GM21619 (cell line): ENCODE results near the gene CCDC33.

ENCODE experiments used
- ATAC-seq: cut with Tn5 transposase; IDR thresholded peaks from one replicate; pipeline ENCODE4 v1.9.1; 2021; ENCODE audit not compliant: unreplicated experiment

The CCDC33 gene

GRCh38 chr15:74257623-74258022 lies 21.5 kb downstream of the CCDC33 start:
- ATAC-seq = no peak

- no peak for ATAC-seq
Measured at GRCh38 chr15:74258456-74259291, 22.5 kb downstream of the CCDC33 start.

DNA sequence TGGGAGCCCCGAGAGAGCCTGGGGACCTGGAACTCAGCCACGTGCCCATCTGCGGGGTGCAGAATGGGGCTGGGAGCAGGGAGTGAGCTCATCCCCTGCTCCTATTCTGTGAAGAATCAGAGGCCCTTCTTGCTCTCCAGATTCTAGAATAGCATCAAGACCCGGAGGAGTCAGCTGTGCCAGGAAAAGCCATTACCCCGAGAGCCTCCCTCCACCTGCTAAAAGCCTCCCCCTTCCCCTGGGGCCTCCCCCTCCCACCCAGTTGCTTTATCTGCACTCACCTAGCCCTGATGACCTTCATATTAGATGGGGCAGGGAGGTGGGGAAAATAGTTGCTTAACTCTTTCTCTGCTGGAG lies 23.1 kb downstream of the CCDC33 start:
- ATAC-seq = no peak

GRCh38 chr15:74259821-74260607 lies 23.9 kb downstream of the CCDC33 start:
- ATAC-seq = no peak

DNA sequence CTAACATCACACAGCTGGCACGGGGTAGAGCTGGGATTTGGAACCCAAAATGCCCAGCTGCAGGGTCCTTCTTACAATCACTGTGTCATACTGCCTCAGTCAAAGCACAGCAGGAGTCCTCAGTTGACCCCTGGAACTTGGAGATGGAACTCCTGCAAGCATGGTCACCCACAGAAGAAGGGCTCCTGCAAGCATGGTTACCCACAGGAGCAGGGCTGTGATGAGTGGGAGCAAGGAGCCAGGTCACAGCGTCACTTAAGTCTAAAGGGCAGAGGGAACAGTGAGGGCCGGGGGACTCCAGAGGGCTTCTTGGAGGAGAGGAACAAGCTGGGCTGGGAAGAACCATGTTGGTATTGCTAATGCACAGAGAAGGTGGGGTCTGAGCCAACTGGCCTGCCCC lies 24.9 kb downstream of the CCDC33 start:
- no peak for ATAC-seq

- no peak for ATAC-seq
Measured at GRCh38 chr15:74261685-74262084, 25.6 kb downstream of the CCDC33 start.

GRCh38 chr15:74262151-74262550 lies 26.0 kb downstream of the CCDC33 start:
- ATAC-seq = no peak

GRCh38 chr15:74262625-74263024 lies 26.5 kb downstream of the CCDC33 start:
- ATAC-seq = no peak

DNA sequence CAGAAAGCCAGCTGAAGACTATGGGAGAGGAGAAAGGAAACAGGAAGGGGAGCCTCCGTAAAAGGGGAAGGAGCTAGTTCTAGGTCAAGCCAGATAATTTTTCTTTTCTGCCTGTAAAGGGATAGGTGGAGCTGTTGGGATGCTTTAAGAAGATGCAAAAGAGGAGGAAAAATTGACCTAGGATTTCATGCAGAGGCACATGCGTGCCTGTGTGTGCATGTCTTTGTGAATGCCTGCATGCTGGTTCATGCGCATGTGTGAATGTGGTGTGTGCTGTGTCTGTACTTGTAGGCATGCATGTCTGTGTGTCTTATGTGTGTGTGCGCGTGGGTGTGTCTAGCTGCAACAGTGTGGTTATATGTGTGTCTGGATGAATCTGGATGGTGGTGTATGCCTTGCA lies 27.3 kb downstream of the CCDC33 start:
- no peak for ATAC-seq

DNA sequence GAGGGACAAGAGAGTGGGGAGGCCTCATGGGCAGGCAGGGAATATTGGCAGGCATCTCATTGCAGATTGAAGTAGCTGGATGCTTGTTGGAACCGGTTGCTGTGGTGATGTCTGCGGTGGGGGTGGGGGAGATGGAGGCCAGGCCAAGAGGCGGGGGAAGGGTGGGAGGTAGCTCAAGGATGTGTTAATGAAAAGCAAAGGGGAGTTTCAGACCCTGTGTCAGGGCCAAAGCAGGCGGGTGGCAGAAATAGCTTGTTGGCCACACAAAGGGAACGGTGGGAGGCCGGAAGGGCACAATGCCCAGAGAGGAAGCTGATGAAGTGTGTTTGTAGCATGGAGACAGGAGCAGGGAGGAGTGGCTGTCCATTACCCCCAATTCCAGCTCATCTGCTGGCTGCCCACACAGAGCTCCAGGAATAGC lies 28.0 kb downstream of the CCDC33 start:
- ATAC-seq = no peak

DNA sequence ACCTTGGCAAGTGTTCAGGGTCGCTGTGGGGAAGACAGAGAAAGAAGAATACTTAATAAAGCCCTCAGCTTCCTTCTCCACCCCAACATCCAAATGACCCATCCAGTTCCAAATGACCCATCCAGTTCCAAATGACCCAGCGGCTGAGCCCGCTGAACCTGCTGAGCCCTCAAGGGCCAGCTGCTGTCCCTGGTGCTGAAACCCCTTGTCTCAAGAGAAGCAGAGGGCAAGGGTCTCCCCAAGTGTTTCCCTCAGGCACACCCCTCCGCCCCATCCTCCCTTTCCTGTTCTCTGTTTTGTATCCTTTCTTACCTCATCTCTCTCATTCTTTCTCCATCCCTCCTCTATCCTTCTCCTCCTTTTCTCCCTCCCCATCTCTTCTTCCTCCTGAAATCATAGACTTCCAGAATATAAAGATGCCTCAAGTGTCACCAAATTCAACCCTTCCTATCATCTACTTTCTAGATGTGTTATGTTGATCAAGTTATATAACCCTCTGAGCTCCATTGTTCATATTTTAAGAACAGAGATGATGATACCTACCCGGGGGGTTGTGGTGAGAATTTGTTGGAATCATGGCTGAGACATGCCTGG lies 29.0 kb downstream of the CCDC33 start:
- ATAC-seq = no peak

GRCh38 chr15:74268020-74268419 lies 31.9 kb downstream of the CCDC33 start:
- ATAC-seq = no peak

DNA sequence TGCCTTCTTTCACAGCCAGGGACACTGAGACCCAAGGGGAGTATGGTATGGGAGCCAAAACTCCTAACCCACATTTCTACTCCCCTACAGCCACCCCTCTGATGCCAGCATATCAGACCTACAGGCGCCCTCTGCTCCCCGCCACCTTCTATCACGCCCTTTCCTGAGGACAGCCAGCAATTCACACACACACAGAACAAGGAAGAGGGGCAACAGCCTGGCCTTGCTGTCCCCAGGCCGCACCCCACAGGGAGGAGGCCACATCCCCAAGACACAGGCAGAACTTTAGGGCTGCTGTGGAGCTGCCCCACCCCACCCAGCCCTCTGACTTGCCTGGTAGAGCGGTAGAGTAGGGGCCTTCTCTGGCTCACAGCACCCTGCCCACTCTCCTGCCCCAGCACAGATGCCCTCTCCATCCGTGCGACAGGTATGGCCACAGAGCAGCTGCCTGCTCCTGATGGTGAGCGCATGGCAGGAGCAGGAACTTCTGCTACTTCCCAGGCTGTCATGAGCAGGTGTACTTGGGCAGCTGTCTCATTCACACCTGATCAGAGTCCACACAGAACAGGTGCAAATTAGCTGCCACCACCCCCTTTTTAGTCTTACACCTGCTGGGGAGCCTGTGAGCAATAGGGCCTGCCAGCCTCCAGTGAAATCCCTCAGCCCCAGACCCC lies 33.4 kb downstream of the CCDC33 start:
- no peak for ATAC-seq

DNA sequence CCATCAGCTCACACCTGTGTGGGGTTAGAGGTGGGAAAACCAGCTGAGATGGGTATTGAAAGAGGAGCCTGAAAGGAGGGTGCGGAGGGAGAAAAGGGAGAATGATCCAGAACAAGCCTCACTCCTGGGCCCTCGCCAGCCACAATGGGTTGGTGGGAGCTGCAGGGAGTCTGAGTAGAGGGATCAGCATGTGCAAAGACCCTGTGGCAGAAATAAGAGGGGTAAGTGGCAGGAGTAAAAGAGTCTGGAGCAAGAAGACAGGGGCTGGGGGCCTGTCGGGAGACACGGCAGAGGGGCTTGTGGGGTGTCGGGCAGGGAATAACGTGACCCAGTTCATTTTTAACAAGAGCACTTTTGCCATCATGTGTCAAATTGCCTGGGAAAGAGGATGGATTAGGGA lies 34.0 kb downstream of the CCDC33 start:
- ATAC-seq = no peak

DNA sequence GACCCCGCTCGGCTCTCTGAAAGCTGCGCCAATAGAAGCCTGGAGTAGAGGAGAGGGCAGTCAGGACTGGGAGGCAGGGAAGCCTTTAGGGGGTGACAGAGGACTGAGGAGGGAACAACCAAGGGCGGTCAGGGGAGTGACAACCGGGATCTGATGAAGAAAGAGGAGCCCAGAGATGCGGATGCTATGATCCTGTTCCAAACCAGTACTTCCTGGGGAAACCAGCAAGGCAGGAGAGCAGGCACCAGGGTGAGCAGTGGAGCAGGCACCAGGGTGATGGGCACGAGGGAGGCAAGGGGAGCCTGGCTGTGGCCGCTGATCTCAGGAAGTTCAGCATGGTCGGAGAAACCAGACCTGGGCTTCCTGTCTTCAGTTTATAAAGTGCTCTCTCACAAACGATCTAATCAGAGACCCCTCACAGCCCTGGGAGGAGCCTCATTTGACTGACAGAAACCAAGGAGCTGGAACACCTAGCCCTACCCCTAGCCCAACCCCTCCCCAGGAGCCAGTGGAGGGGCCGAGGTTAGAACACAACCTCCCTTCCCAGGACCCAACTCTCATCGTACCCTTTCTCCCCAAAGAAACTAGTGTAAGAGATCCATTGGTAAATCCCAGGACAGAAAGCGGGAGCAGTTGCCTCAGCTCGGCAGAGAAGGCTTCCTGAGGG lies 34.9 kb downstream of the CCDC33 start:
- no peak for ATAC-seq

- ATAC-seq = no peak
Measured at GRCh38 chr15:74272812-74273211, 36.7 kb downstream of the CCDC33 start.

DNA sequence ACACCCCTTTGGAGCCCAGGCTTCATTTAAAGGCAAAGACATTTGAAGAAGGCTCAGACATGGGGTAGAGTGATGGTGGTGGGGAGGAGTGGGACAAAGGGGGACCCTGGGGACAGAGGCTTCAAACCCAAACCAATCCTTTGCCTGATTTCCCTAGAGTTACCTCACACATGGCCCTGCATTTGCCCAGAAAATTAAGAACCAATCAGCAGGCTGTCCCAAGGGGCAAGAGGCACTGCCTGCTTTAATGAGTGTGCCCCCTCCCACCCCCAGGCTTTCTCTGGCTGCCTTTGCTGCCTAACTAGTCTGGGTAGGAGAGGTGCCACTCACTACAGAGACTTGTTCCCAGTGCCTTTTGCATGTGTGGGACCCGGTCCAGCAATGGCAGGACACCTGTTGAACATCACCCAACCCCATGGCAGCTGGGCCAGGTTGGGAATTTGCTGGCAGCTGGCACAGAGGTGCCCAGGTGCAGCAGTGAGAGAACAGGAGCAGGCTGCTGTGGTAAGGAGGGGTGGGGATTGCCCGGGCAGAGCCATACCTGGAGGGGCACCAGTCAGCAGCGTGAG lies 38.4 kb downstream of the CCDC33 start:
- ATAC-seq = no peak

DNA sequence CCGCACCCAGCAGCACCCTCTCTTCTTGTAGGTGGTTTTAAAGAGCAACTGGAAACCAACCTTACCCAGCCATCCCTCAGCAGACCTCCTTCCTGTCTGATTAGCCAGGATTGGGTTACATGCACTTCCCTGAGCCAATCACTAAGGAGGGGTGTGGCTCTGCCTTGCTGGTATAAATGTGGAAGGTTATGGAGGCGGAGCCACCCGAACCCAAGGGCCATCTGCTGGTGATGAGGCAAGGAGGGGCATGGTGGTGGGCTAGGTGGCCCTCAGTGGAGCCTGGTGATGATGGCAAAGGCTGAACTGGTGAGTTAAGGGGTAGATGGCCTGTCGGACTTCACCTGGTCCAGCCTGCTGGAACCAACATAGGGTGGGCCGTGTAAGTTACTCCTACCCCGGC lies 39.8 kb downstream of the CCDC33 start:
- ATAC-seq = no peak

DNA sequence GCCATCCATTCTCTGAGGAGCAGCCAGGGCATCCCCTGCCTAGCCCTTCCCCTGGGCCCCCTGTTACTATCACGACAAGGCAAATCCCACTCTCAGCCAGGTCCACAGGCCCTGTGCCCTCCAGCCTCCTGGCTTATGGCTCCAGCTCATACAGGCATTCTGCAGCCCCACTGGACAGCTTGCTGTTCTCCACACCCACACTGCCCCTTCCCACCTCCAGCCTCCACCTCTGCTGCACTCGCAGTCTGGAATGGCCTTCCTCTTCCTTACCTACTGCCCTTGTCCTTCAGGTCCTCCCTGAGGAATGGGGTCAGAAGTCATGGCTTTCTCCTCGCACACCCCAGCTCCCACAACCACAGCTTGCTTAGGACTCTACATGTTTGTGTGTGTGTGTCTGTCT lies 40.4 kb downstream of the CCDC33 start:
- ATAC-seq = no peak

DNA sequence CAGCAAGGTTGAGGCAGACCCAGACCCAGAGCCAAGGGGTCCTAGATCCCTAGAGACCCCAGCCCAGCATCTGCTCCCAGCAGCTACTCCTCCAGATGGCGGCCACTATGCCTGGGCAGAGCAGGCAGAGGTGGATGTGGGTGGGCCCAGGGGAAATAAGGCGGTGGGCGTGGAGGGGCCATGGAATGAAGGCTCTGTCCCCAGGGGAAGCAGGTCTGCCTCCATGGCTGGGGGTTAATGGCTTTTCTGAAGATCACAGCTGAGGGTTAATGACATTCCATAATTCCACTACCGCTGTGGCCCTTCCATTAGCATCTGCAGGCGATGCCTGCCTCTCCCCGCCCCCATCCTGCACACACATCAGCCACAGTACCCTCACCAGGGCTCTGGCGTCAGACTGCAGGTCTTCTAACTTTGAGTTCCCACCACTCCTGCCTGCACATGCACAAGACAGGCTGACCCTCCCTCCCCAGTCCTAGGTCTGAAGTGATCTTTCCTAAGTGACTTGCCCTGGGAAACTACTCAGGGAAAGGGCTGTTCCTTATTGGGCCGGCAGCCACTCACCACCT lies 41.2 kb downstream of the CCDC33 start:
- ATAC-seq = no peak
